ENCODE data around the gene BRD3OS. TPM values are rescaled to one million over a fixed set of nuclear protein-coding genes. Genes with fewer than 3 reads are reported as not detected.

BRD3OS gene
- total and polyA plus RNA-seq, 2 experiments from 2014 or later = 36.3 to 36.6 TPM

DNA sequence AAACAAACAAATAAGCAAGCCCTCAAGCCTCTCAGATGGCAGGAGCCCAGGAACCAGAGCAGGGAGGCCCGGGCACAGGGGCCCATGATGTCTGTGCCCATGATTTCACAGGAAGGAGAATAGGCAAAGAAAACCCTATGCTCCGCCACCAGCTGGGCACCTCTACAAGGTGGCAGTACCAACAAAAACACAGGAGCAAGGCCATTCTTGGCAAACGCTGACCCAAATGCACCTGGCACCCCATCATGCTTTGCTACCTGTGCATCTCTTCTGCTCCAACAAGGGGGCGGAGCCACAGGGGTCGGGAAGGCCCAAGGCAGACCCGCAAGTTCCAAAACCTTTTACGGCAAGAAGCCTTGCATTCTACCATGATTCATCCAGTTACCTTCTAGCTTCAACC, 39.4 kb downstream of the BRD3OS start:
- no peak for TF ChIP-seq EZH2 (IDR thresholded peaks at IDR 0.05; ENCODE audit: insufficient read depth, poor library complexity, severe bottlenecking)
- no peak for TF ChIP-seq EZH2phosphoT487 (IDR thresholded peaks at IDR 0.05; ENCODE audit: insufficient read depth, low read depth)
- Histone ChIP-seq H3K4me1 (ENCODE audit: insufficient read depth) (0 out of 2 replicates have a peak, but pooled peaks cover 7% of the 10 kb centered on the region), H3K79me2 (ENCODE audit: insufficient read depth) (peaks cover 75% of the 10 kb centered on the region), H3K27ac (no peak overlapping the region), H4K20me1 (ENCODE audit: insufficient read depth) (peaks cover 12% of the 10 kb centered on the region), H2AFZ (no peak overlapping the region), H3K9ac (no peak overlapping the region), H3K36me3 (ENCODE audit: low read depth) (no peaks in the 10 kb centered on the region), H3K9me3 (ENCODE audit: low read depth) (no peaks in the 10 kb centered on the region), H3K4me3 (no peak overlapping the region), H3F3A (ENCODE audit: insufficient read depth) (peaks cover 19% of the 10 kb centered on the region), H3K4me2 (ENCODE audit: unreplicated experiment) (no peak overlapping the region), H3K27me3 (replicated peaks; ENCODE audit: insufficient read depth) (peaks cover 8% of the 10 kb centered on the region), H3K9me2 (ENCODE audit: insufficient read depth) (no peaks in the 10 kb centered on the region)
- 82 to 83% methylated on average over 7 of the region's 7 CpGs for WGBS, 2 experiments (ENCODE audit: low coverage in 1 of 2, low lambda C conversion rate in 2 of 2, missing lambda C conversion rate in 2 of 2)
- in situ Hi-C loops (cut with MboI) = no loop called here
- DNase-seq = no peak

DNA sequence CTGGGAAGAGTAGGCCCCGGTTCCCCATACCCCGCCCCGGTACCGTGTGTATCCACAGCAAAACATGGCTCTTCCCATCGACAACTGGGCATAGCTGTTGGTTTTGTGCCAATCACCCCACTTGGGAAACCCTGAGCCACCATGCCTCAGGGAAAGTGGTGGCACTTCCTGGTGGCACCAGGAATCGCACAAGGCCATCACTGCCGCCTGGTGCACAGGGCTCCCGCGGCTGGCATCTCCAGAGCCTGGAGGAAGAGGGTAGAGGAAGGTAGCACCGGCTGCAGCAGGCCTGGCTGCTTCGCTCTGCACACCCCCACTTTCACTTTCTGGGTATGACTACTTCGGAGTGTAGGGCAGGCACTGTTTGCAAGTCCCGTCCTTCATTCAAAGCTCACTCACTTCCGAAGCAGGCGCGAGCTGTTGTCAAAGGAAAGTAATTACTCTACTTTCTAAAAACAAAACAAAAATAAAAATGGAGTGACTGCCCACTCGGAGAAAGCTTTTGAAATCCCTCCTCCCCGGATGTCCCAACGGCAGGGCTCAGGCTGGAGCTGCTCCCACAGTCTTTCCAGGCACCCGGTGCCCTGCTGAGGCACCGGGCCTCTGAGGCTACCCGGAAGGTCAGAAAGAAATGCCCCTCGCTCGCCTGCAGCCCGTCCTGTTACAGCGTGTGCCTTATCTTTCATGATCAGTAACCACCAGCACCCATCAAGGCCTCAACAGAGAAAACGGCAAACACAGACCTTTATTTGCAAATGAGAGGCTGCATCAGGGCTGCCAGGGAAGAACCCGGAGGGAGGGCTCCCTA, 40.5 kb downstream of the BRD3OS start:
- Histone ChIP-seq H4K20me1 (ENCODE audit: insufficient read depth) (peaks cover 10% of the 10 kb centered on the region), H3K9ac (peak overlapping the region; percentile 88), H3K27me3 (replicated peaks; ENCODE audit: insufficient read depth) (peaks cover 18% of the 10 kb centered on the region), H3K9me2 (ENCODE audit: insufficient read depth) (no peaks in the 10 kb centered on the region), H3K4me3 (peak overlapping the region; percentile 96), H3F3A (ENCODE audit: insufficient read depth) (peaks cover 19% of the 10 kb centered on the region), H3K9me3 (ENCODE audit: low read depth) (no peaks in the 10 kb centered on the region), H3K4me2 (ENCODE audit: unreplicated experiment) (peak overlapping the region; percentile 97), H3K36me3 (ENCODE audit: low read depth) (no peaks in the 10 kb centered on the region), H3K79me2 (ENCODE audit: insufficient read depth) (peaks cover 64% of the 10 kb centered on the region), H3K27ac (peak overlapping the region; percentile 54), H3K4me1 (ENCODE audit: insufficient read depth) (0 out of 2 replicates have a peak, but pooled peaks cover 7% of the 10 kb centered on the region), H2AFZ (peak overlapping the region; percentile 71)
- peak; percentile 84 for DNase-seq
- in situ Hi-C loops (cut with MboI) = no loop called here
- WGBS, 2 experiments (ENCODE audit: low coverage in 1 of 2, low lambda C conversion rate in 2 of 2, missing lambda C conversion rate in 2 of 2) = 13 to 19% methylated on average over 28 of the region's 28 CpGs
- TF ChIP-seq EZH2phosphoT487 (IDR thresholded peaks at IDR 0.05; ENCODE audit: insufficient read depth, low read depth) = no peak
- no peak for TF ChIP-seq EZH2 (IDR thresholded peaks at IDR 0.05; ENCODE audit: insufficient read depth, poor library complexity, severe bottlenecking)

DNA sequence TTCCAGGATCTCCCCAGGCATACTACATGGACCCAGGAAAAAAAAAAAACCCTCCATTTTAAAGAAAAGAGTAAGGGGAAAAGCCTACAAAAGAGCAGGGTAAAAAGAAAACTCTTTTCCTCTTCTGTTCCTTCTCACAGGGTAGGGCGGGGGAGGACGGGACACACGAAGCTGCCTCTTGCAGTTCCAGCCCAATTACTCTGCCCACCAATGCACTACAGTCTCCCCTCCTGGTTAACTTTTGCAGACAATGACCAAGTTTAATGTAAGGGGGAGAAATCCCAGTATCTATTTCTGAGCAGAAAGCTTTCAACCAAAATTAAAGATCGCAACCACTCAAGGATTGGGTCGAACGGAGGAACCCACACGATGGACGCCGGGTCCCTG, 41.2 kb downstream of the BRD3OS start:
- peak overlapping the region; percentile 71 for H2AFZ ChIP-seq
- no peaks in the 10 kb centered on the region for H3K36me3 ChIP-seq (ENCODE audit: low read depth)
- no peaks in the 10 kb centered on the region for H3K9me2 ChIP-seq (ENCODE audit: insufficient read depth)
- peaks cover 8% of the 10 kb centered on the region; the same call in 1 of the 2 replicates for H4K20me1 ChIP-seq (ENCODE audit: insufficient read depth)
- no peak for TF ChIP-seq EZH2phosphoT487 (IDR thresholded peaks at IDR 0.05; ENCODE audit: insufficient read depth, low read depth)
- no peak for TF ChIP-seq EZH2 (IDR thresholded peaks at IDR 0.05; ENCODE audit: insufficient read depth, poor library complexity, severe bottlenecking)
- no peaks in the 10 kb centered on the region for H3K9me3 ChIP-seq (ENCODE audit: low read depth)
- peak overlapping the region; percentile 96 for H3K4me3 ChIP-seq
- peak; percentile 63 for DNase-seq
- H3K9ac ChIP-seq = peak overlapping the region; percentile 88
- 0 out of 2 replicates have a peak, but pooled peaks cover 7% of the 10 kb centered on the region for H3K4me1 ChIP-seq (ENCODE audit: insufficient read depth)
- H3K4me2 ChIP-seq (ENCODE audit: unreplicated experiment) = peak overlapping the region; percentile 97
- WGBS, 2 experiments (ENCODE audit: low coverage in 1 of 2, low lambda C conversion rate in 2 of 2, missing lambda C conversion rate in 2 of 2) = 3% methylated on average over 9 of the region's 9 CpGs
- peaks cover 22% of the 10 kb centered on the region for H3K27me3 ChIP-seq (replicated peaks; ENCODE audit: insufficient read depth)
- H3F3A ChIP-seq (ENCODE audit: insufficient read depth) = peaks cover 19% of the 10 kb centered on the region
- H3K27ac ChIP-seq = peak overlapping the region; percentile 54
- in situ Hi-C loops (cut with MboI) = no loop called here
- H3K79me2 ChIP-seq (ENCODE audit: insufficient read depth) = peaks cover 56% of the 10 kb centered on the region

DNA sequence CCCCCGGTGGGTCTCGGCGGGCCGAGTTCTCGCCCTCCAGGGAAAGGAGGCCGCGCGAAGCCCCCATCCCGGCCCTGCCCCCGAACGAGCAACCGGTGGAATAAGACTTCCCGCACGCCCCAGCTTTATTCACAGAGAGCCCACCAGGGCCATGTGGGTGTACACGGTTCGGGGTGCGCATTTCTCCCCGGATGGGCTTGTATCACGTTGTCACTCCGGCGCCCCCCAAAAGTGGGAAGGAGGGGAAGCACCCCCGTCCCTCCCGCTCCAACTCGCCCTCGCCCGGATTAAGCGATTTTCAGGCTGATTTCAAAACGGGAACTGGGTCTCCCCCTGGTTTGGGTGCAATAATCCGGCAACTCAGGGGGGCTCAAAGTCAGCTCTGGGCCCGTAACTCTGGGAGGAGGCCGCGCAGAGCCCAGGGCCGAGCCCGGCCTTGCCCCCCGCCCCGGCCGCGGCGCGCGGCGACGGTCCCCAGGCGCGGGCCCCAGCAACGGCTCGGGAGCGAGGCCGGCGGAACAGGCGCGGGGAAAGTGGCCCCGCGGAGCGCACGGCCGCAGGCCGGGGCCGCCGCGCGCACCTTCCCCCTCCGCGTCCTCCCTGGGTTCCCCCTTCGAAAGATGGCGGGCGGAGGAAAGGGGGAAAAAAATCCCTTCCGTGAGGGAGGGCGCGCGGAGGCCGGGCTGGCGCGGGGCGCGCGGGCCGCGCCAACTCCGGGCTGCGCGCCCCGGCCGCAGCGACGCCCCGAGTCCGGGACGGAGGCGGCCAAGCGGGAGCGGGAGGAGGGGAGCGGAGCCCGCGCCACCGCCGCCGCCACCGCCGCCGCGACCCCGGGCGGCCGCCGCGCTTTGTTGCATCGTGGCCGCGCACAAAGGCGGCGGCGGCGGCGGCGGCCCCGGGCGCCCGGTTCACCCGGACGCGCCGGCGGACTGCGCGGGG, 41.9 kb downstream of the BRD3OS start:
- Histone ChIP-seq H2AFZ (peak overlapping the region; percentile 71), H3K4me1 (ENCODE audit: insufficient read depth) (0 out of 2 replicates have a peak, but pooled peaks cover 7% of the 10 kb centered on the region), H3K9ac (peak overlapping the region; percentile 88), H3K9me2 (ENCODE audit: insufficient read depth) (no peaks in the 10 kb centered on the region), H3K79me2 (ENCODE audit: insufficient read depth) (peaks cover 50% of the 10 kb centered on the region), H3F3A (ENCODE audit: insufficient read depth) (peaks cover 19% of the 10 kb centered on the region), H4K20me1 (ENCODE audit: insufficient read depth) (peaks cover 8% of the 10 kb centered on the region; the same call in 1 of the 2 replicates), H3K27ac (peak overlapping the region; percentile 54), H3K4me2 (ENCODE audit: unreplicated experiment) (peak overlapping the region; percentile 97), H3K27me3 (replicated peaks; ENCODE audit: insufficient read depth) (peaks cover 22% of the 10 kb centered on the region), H3K36me3 (ENCODE audit: low read depth) (no peaks in the 10 kb centered on the region), H3K4me3 (peak overlapping the region; percentile 96), H3K9me3 (ENCODE audit: low read depth) (no peaks in the 10 kb centered on the region)
- TF ChIP-seq EZH2 (IDR thresholded peaks at IDR 0.05; ENCODE audit: insufficient read depth, poor library complexity, severe bottlenecking) (no peak), EZH2phosphoT487 (IDR thresholded peaks at IDR 0.05; ENCODE audit: insufficient read depth, low read depth) (no peak)
- in situ Hi-C loops (cut with MboI) = no loop called here
- DNase-seq = peak; percentile 60
- WGBS, 2 experiments (ENCODE audit: low coverage in 1 of 2, low lambda C conversion rate in 2 of 2, missing lambda C conversion rate in 2 of 2) = 1 to 2% methylated on average over 48 to 95 of the region's 126 CpGs
